Right atrium auricular region (tissue), 2 donors: ENCODE data around the gene EIF1. TPM values are rescaled to one million over a fixed set of nuclear protein-coding genes. Genes with fewer than 3 reads are reported as not detected.

ENCODE experiments used
- DNase-seq: peaks from one replicate; pipeline ENCODE4 v3.0.0-alpha.2; 2019; ENCODE audit warnings: low spot score
- H3K27ac ChIP-seq, 2 donors: fragments of 200-600 bp; sonication (generic); 1 replicate in 1 of 2; 2 replicates in 1 of 2; pipeline ENCODE4 v1.5.1; 2016 to 2019
- H3K27me3 ChIP-seq, 2 donors: fragments of 200-600 bp; sonication (generic); one replicate each; pipeline versions ENCODE4 v1.5.1 to v1.6.0; 2017 to 2019
- H3K36me3 ChIP-seq: fragments of 200-600 bp; sonication (generic); one replicate; pipeline ENCODE4 v1.5.1; 2016
- H3K4me1 ChIP-seq, 2 donors: fragments of 200-600 bp; sonication (generic); one replicate each; pipeline versions ENCODE4 v1.5.1 to v1.6.0; 2017 to 2019
- H3K4me3 ChIP-seq, 2 donors: fragments of 200-600 bp; sonication (generic); 1 replicate in 1 of 2; 2 replicates in 1 of 2; pipeline ENCODE4 v1.5.1; 2017 to 2019; ENCODE audit warnings: mild to moderate bottlenecking in 1 of 2, moderate library complexity in 1 of 2
- H3K9me3 ChIP-seq, 2 donors: fragments of 200-600 bp; sonication (generic); one replicate each; pipeline ENCODE4 v1.5.1; 2019
- CTCF ChIP-seq, 2 donors: fragments of 200-600 bp; sonication (generic); IDR thresholded peaks; one replicate each; pipeline ENCODE4 v1.5.1; 2019; ENCODE audit warnings: antibody characterized with exemption in 2 of 2
- total RNA-seq, 2 donors: library from RNA; depleted of rRNA; stranded (reverse); fragments of >200 nt; gene quantifications; one replicate each; pipeline ENCODE4 v1.1.0, GENCODE V29; 2016

EIF1 gene
- total RNA-seq, 2 donors from 2014 or later: 331 to 390 TPM

GRCh38 chr17:41658846-41659245 lies 29.8 kb upstream of the EIF1 start:
- no peaks in the 10 kb centered on the region for H3K4me1 ChIP-seq
- H3K27ac ChIP-seq: no peak overlapping the region
- TF ChIP-seq CTCF (IDR thresholded peaks at IDR 0.05): no peak
- H3K4me3 ChIP-seq: no peak overlapping the region
- H3K27me3 ChIP-seq: no peaks in the 10 kb centered on the region
- no peak for DNase-seq
- no peaks in the 10 kb centered on the region for H3K9me3 ChIP-seq
- H3K36me3 ChIP-seq: no peaks in the 10 kb centered on the region

DNA sequence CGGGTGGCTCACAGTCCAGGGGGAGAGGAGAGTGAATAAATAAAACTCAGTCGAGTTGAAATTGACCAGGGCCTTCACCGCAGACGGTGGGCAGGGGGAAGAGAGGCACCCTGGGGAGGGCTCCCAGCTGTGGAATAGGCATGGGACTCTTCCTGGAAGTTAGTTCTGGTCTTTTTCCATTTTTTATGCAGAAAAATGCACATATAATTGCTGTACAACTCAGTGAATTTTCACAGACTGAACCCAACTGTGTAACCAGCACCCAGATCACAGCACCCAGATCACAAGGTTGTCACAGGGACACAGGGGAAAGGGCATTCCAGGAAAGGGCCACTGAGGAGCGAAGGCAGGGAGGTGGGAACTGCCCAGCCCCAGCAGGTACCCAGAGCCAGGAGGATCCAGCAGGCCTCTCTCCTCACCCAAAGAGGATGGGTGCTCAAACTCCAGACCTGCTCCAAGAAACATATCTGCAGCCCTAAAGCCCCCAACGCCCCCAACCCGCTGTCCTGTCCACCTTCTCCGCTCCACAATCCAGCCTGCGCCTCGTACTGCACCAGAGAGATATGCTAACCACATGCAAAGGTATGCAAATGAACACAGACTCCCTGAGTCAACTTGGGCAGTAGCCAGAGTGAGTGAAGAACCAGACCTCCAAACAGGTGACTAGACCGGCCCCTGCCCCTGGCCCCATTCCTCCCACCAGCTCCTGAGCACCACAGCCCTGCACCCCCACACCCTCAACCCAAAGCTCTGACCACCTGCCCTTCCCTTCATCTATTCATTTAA lies 29.1 kb upstream of the EIF1 start:
- TF ChIP-seq CTCF (IDR thresholded peaks at IDR 0.05): no peak
- Histone ChIP-seq H3K4me1 (no peaks in the 10 kb centered on the region), H3K27me3 (no peaks in the 10 kb centered on the region), H3K4me3 (no peak overlapping the region), H3K27ac (no peak overlapping the region), H3K36me3 (no peaks in the 10 kb centered on the region), H3K9me3 (no peaks in the 10 kb centered on the region)
- DNase-seq: no peak

DNA sequence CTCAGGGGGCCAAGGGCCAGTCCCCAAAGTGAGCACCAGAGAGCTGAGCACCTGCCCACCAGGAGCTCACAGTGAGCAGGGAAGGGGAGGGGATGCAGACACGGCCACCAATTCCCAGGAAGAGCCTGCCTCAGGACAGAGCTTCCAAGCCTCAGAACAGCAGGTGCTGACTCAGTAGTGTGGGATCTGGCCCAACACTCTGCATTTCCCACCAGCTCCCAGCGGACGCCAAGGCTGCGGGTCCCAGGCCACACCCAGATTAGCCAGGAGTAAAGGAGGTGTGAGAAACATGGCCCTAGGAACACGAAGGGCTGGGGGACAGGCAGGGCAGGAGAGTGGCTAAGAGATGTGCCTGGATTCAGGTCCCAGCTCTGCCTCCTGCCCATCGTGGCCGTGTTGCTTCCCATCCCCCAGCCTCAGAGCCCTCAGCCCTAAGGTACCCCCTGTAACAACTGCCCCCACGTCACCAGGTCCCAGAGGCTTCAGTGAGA lies 28.4 kb upstream of the EIF1 start:
- Histone ChIP-seq H3K27ac (no peak overlapping the region), H3K9me3 (no peaks in the 10 kb centered on the region), H3K36me3 (no peaks in the 10 kb centered on the region), H3K27me3 (no peaks in the 10 kb centered on the region), H3K4me3 (no peak overlapping the region), H3K4me1 (peaks cover 0 to 4% of the 10 kb centered on the region in 2 donors)
- DNase-seq: no peak
- TF ChIP-seq CTCF (IDR thresholded peaks at IDR 0.05): no peak

DNA sequence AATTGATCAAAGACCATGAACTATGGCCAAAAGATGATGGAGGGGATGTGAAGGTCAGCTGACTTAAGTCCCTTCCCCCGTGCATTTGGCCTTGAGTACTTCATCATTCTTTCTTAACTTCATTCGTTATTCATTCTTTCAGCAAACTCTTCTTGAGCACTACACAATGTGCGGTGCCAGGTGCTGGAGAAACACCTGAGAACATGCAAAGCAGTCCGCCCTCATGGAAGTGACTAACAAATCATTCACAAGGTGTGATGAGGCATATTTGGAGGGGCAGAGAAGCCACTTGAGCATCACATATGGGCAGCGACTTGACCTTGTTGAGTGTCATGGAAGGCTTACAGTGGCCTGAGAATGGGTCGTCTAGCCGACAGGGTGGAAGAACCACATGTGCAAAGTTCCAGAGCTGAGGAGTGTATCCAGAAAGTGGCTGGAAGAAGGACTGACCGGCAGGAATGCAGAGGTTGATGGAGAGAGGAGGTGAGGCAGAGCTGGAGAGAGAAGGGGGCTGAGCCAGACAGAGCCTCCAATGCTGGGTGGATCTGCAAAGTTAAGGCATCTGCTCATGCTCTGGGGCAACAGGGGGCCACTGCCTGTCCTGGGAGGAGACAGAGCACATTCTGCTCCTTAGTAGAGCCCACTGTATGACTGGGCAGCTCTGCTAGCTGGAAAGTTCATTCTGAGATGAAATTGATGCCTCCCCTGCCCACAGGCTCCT lies 25.1 kb upstream of the EIF1 start:
- DNase-seq: no peak

GRCh38 chr17:41664172-41664457 lies 24.6 kb upstream of the EIF1 start:
- Histone ChIP-seq H3K9me3 (no peaks in the 10 kb centered on the region), H3K27me3 (no peaks in the 10 kb centered on the region), H3K36me3 (no peaks in the 10 kb centered on the region), H3K27ac (no peak overlapping the region), H3K4me3 (no peak overlapping the region), H3K4me1 (peaks cover 0 to 24% of the 10 kb centered on the region in 2 donors)
- no peak for DNase-seq
- TF ChIP-seq CTCF (IDR thresholded peaks at IDR 0.05): no peak

More for the DNA sequence above, 25.1 kb upstream of the EIF1 start:
- Histone ChIP-seq H3K27ac (no peak overlapping the region), H3K4me3 (no peak overlapping the region), H3K4me1 (peaks cover 0 to 24% of the 10 kb centered on the region in 2 donors), H3K27me3 (no peaks in the 10 kb centered on the region), H3K36me3 (no peaks in the 10 kb centered on the region), H3K9me3 (no peaks in the 10 kb centered on the region)
- TF ChIP-seq CTCF (IDR thresholded peaks at IDR 0.05): no peak
